Naive thymus-derived CD4-positive, alpha-beta T cell (primary cell): ENCODE data around the gene GPATCH1. TPM values are rescaled to one million over a fixed set of nuclear protein-coding genes. Genes with fewer than 3 reads are reported as not detected.

ENCODE experiments used
- ATAC-seq: fragments of 150-1000 bp; cut with Tn5 transposase; 2 replicates; pipeline ENCODE4 v1.10.0; 2021; ENCODE audit warnings: mild to moderate bottlenecking, moderate library complexity
- CTCF ChIA-PET: fragments of 350-600 bp; sonication (Branson Sonifier 250); formaldehyde crosslinking; loops from one replicate; lab custom pipeline; 2021; ENCODE audit warnings: antibody characterized with exemption; lab: Charles Lee
- POLR2A ChIA-PET: fragments of 350-600 bp; sonication (Branson Sonifier 250); formaldehyde crosslinking; loops from one replicate; lab custom pipeline; 2021; ENCODE audit warnings: antibody characterized with exemption, inconsistent platforms; lab: Charles Lee
- DNase-seq, 9 donors: peaks; one replicate each; pipeline versions ENCODE4 v3.0.0 to v3.0.0-alpha.2; 2020 to 2022; ENCODE audit warnings: mixed read lengths in 1 of 9
- H3K27ac ChIP-seq: one replicate; pipeline ENCODE4 v1.7.0; 2013; ENCODE audit warnings: mild to moderate bottlenecking, low read depth, low read length, moderate library complexity
- H3K27me3 ChIP-seq, 2 donors: one replicate each; pipeline ENCODE4 v1.7.0; 2013; ENCODE audit warnings: low read length in 2 of 2, mild to moderate bottlenecking in 2 of 2, moderate library complexity in 2 of 2; ENCODE audit not compliant: control insufficient read depth in 2 of 2, insufficient read depth in 2 of 2
- H3K36me3 ChIP-seq, 3 experiments: 1 replicate in 2 of 3; 2 replicates in 1 of 3; pipeline ENCODE4 v1.7.0; 2013; ENCODE audit warnings: low read length in 3 of 3, mild to moderate bottlenecking in 3 of 3, moderate library complexity in 1 of 3; ENCODE audit not compliant: insufficient read depth in 3 of 3, control insufficient read depth in 2 of 3
- H3K4me1 ChIP-seq, 2 donors: one replicate each; pipeline ENCODE4 v1.7.0; 2013; ENCODE audit warnings: low read length in 2 of 2, mild to moderate bottlenecking in 2 of 2, moderate library complexity in 1 of 2; ENCODE audit not compliant: control insufficient read depth in 2 of 2, insufficient read depth in 2 of 2
- H3K4me3 ChIP-seq: 2 replicates; pipeline ENCODE4 v1.7.0; 2013; ENCODE audit warnings: mild to moderate bottlenecking, low read length
- H3K9me3 ChIP-seq, 3 experiments: 1 replicate in 2 of 3; 2 replicates in 1 of 3; pipeline ENCODE4 v1.7.0; 2013; ENCODE audit warnings: low read length in 3 of 3; ENCODE audit not compliant: control insufficient read depth in 2 of 3
- H3K27ac Mint-ChIP-seq, 9 donors: one replicate each; pipeline ENCODE4 v1.8.0; 2020 to 2022; ENCODE audit warnings: mixed read lengths in 9 of 9, mild to moderate bottlenecking in 8 of 9, moderate library complexity in 5 of 9, inconsistent platforms in 2 of 9
- H3K27me3 Mint-ChIP-seq, 5 donors: one replicate each; pipeline ENCODE4 v1.8.0; 2021 to 2022; ENCODE audit warnings: mixed read lengths in 5 of 5, mild to moderate bottlenecking in 1 of 5
- H3K36me3 Mint-ChIP-seq, 5 donors: one replicate each; pipeline ENCODE4 v1.8.0; 2020 to 2022; ENCODE audit warnings: mixed read lengths in 5 of 5, mild to moderate bottlenecking in 3 of 5, inconsistent platforms in 1 of 5
- H3K4me1 Mint-ChIP-seq, 7 donors: one replicate each; pipeline ENCODE4 v1.8.0; 2020 to 2022; ENCODE audit warnings: mixed read lengths in 7 of 7, mild to moderate bottlenecking in 3 of 7, inconsistent platforms in 1 of 7
- H3K4me3 Mint-ChIP-seq, 10 donors: one replicate each; pipeline ENCODE4 v1.8.0; 2020 to 2022; ENCODE audit warnings: mild to moderate bottlenecking in 10 of 10, mixed read lengths in 10 of 10, moderate library complexity in 6 of 10, inconsistent platforms in 2 of 10
- H3K9me3 Mint-ChIP-seq, 11 donors: one replicate each; pipeline ENCODE4 v1.8.0; 2020 to 2022; ENCODE audit warnings: mixed read lengths in 11 of 11, mild to moderate bottlenecking in 4 of 11, inconsistent platforms in 1 of 11, moderate library complexity in 1 of 11
- intact Hi-C, 2 donors: fragments of 100-400 bp; cut with micrococcal nuclease; formaldehyde crosslinking; loops; one replicate each; pipeline ENCODE4 v1.15.1; 2023
- polyA plus RNA-seq, 2 donors: library from polyadenylated mRNA; unstranded; fragments of 300-500 nt; fragmentation: Illumina TruSeq; gene quantifications; one replicate each; pipeline ENCODE4 v1.2.3, GENCODE V29; 2021
- total RNA-seq, 6 experiments: library from RNA in 5 of 6; stranded (reverse) in 5 of 6; gene quantifications; 1 replicate in 5 of 6; 2 replicates in 1 of 6; pipeline ENCODE4 v1.2.3 and lab custom pipeline; 2021 to 2026

The GPATCH1 gene
- total and polyA plus RNA-seq, 7 experiments from 2014 or later: 4.6 to 20.0 (median 11.8) TPM

- Mint-ChIP-seq H3K27ac (peak overlapping the region in 1 of 9 donors; percentile 25), H3K4me1 (peaks cover 0 to 13% (median 2%) of the 10 kb centered on the region in 7 donors), H3K27me3 (peaks cover 13 to 28% (median 15%) of the 10 kb centered on the region in 5 donors), H3K4me3 (peak overlapping the region in 2 of 10 donors; percentile 21 to 38), H3K9me3 (no peaks in the 10 kb centered on the region), H3K36me3 (no peaks in the 10 kb centered on the region)
- no peak for DNase-seq
- Histone ChIP-seq H3K4me3 (no peak overlapping the region), H3K9me3 (no peaks in the 10 kb centered on the region), H3K27me3 (no peaks in the 10 kb centered on the region), H3K27ac (no peak overlapping the region), H3K36me3 (no peaks in the 10 kb centered on the region), H3K4me1 (no peaks in the 10 kb centered on the region)
- ATAC-seq: no peak
- CTCF ChIA-PET: no interaction called here
- intact Hi-C loops: no loop called here
- POLR2A ChIA-PET: interaction anchor here (0.6 kb wide), 1 partner anchor 720 kb away, joined by 3 read pairs; no protein-coding TSS in a partner anchor
Measured at GRCh38 chr19:33067121-33067520, 13.9 kb upstream of the GPATCH1 start.

GRCh38 chr19:33071887-33072286 lies 9.1 kb upstream of the GPATCH1 start:
- intact Hi-C loops: no loop called here
- no peak overlapping the region for H3K27ac Mint-ChIP-seq
- H3K9me3 Mint-ChIP-seq: no peaks in the 10 kb centered on the region
- no peaks in the 10 kb centered on the region for H3K9me3 ChIP-seq
- H3K36me3 Mint-ChIP-seq: no peaks in the 10 kb centered on the region
- ATAC-seq (no peak), DNase-seq (no peak)
- CTCF ChIA-PET: interaction anchor here (0.5 kb wide), 1 partner anchor 15 kb away, joined by 4 read pairs; no protein-coding TSS in a partner anchor
- no peaks in the 10 kb centered on the region for H3K27me3 ChIP-seq
- no peak overlapping the region for H3K4me3 ChIP-seq
- H3K4me3 Mint-ChIP-seq: no peak overlapping the region
- POLR2A ChIA-PET: no interaction called here
- H3K27ac ChIP-seq: no peak overlapping the region
- H3K36me3 ChIP-seq: no peaks in the 10 kb centered on the region
- no peaks in the 10 kb centered on the region for H3K4me1 Mint-ChIP-seq
- peaks cover 0 to 8% (median 0%) of the 10 kb centered on the region in 5 donors for H3K27me3 Mint-ChIP-seq
- no peaks in the 10 kb centered on the region for H3K4me1 ChIP-seq

GRCh38 chr19:33075519-33075918 lies 5.5 kb upstream of the GPATCH1 start:
- intact Hi-C loops: no loop called here
- CTCF ChIA-PET: no interaction called here

GRCh38 chr19:33085570-33086128 lies 4.7 kb downstream of the GPATCH1 start:
- H3K27me3 Mint-ChIP-seq: no peaks in the 10 kb centered on the region
- ATAC-seq: no peak
- Histone ChIP-seq H3K4me1 (peaks cover 10 to 11% of the 10 kb centered on the region in 2 donors), H3K27me3 (no peaks in the 10 kb centered on the region), H3K27ac (no peak overlapping the region), H3K9me3 (no peaks in the 10 kb centered on the region), H3K36me3 (peaks cover 0 to 27% (median 9%) of the 10 kb centered on the region in 3 experiments), H3K4me3 (no peak overlapping the region)
- peaks cover 19 to 45% (median 29%) of the 10 kb centered on the region in 7 donors for H3K4me1 Mint-ChIP-seq
- no peak overlapping the region for H3K27ac Mint-ChIP-seq
- ChIA-PET POLR2A (no interaction called here), CTCF (no interaction called here)
- H3K9me3 Mint-ChIP-seq: no peaks in the 10 kb centered on the region
- DNase-seq: no peak
- H3K36me3 Mint-ChIP-seq: peaks cover 4 to 20% (median 15%) of the 10 kb centered on the region in 5 donors
- no peak overlapping the region for H3K4me3 Mint-ChIP-seq
- intact Hi-C loops: loop anchor here (10.0 kb wide), 2 partner anchors 289 to 681 kb away; partner anchors contain the start of genes CEBPG (in 1 of the 2) and DPY19L3 (in 1 of the 2)

More at GRCh38 chr19:33075519-33075918, 5.5 kb upstream of the GPATCH1 start:
- no peaks in the 10 kb centered on the region for H3K36me3 ChIP-seq
- POLR2A ChIA-PET: no interaction called here
- peaks cover 0 to 2% (median 0%) of the 10 kb centered on the region in 11 donors for H3K9me3 Mint-ChIP-seq
- H3K4me3 Mint-ChIP-seq: no peak overlapping the region
- H3K4me1 ChIP-seq: no peaks in the 10 kb centered on the region
- no peak overlapping the region for H3K4me3 ChIP-seq
- no peaks in the 10 kb centered on the region for H3K27me3 ChIP-seq
- H3K27me3 Mint-ChIP-seq: peaks cover 0 to 5% (median 0%) of the 10 kb centered on the region in 5 donors
- H3K4me1 Mint-ChIP-seq: peaks cover 0 to 10% (median 0%) of the 10 kb centered on the region in 7 donors
- DNase-seq: no peak
- no peak overlapping the region for H3K27ac ChIP-seq
- no peak overlapping the region for H3K27ac Mint-ChIP-seq
- H3K36me3 Mint-ChIP-seq: no peaks in the 10 kb centered on the region
- no peak for ATAC-seq
- H3K9me3 ChIP-seq: no peaks in the 10 kb centered on the region

GRCh38 chr19:33086955-33087354 lies 6.0 kb downstream of the GPATCH1 start:
- H3K4me3 Mint-ChIP-seq: no peak overlapping the region
- no peak for ATAC-seq
- CTCF ChIA-PET: no interaction called here
- no peak overlapping the region for H3K4me3 ChIP-seq
- no peaks in the 10 kb centered on the region for H3K27me3 Mint-ChIP-seq
- POLR2A ChIA-PET: no interaction called here
- intact Hi-C loops: loop anchor here (10.0 kb wide), 2 partner anchors 288 to 682 kb away; partner anchors contain the start of genes CEBPG (in 1 of the 2) and DPY19L3 (in 1 of the 2)
- H3K9me3 ChIP-seq: no peaks in the 10 kb centered on the region
- peaks cover 0 to 33% (median 9%) of the 10 kb centered on the region in 3 experiments for H3K36me3 ChIP-seq
- peaks cover 6 to 33% (median 16%) of the 10 kb centered on the region in 7 donors for H3K4me1 Mint-ChIP-seq
- H3K36me3 Mint-ChIP-seq: peaks cover 4 to 23% (median 18%) of the 10 kb centered on the region in 5 donors
- DNase-seq: no peak
- no peak overlapping the region for H3K27ac ChIP-seq
- no peak overlapping the region for H3K27ac Mint-ChIP-seq
- H3K4me1 ChIP-seq: peaks cover 3 to 6% of the 10 kb centered on the region in 2 donors
- H3K27me3 ChIP-seq: no peaks in the 10 kb centered on the region
- no peaks in the 10 kb centered on the region for H3K9me3 Mint-ChIP-seq

GRCh38 chr19:33089010-33089409 lies 8.0 kb downstream of the GPATCH1 start:
- ATAC-seq: no peak
- DNase-seq: no peak
- Mint-ChIP-seq H3K36me3 (peaks cover 6 to 31% (median 23%) of the 10 kb centered on the region in 5 donors), H3K27me3 (no peaks in the 10 kb centered on the region), H3K4me3 (no peak overlapping the region), H3K4me1 (peaks cover 3 to 23% (median 13%) of the 10 kb centered on the region in 7 donors), H3K27ac (no peak overlapping the region), H3K9me3 (no peaks in the 10 kb centered on the region)
- H3K27ac ChIP-seq: no peak overlapping the region
- ChIA-PET CTCF (no interaction called here), POLR2A (no interaction called here)
- no peaks in the 10 kb centered on the region for H3K9me3 ChIP-seq
- intact Hi-C loops: loop anchor here (10.0 kb wide), 2 partner anchors 286 to 684 kb away; partner anchors contain the start of genes CEBPG (in 1 of the 2) and DPY19L3 (in 1 of the 2)
- no peaks in the 10 kb centered on the region for H3K27me3 ChIP-seq
- no peaks in the 10 kb centered on the region for H3K4me1 ChIP-seq
- H3K36me3 ChIP-seq: peaks cover 5 to 51% (median 9%) of the 10 kb centered on the region in 3 experiments
- H3K4me3 ChIP-seq: no peak overlapping the region
